Uterus (tissue), 4 donors: ENCODE results near the gene SLC44A3. TPM values are rescaled to one million over a fixed set of nuclear protein-coding genes. Genes with fewer than 3 reads are reported as not detected.
A peak's percentile ranks its signal among the peaks of the same experiment; 100 is the strongest.

Experiments
- DNase-seq, 2 donors: peaks; one replicate each; pipeline ENCODE4 v3.0.0-alpha.2; 2019 to 2020
- H3K27ac ChIP-seq, 2 donors: fragments of 200-600 bp; sonication (generic); 1 replicate in 1 of 2; 2 replicates in 1 of 2; pipeline ENCODE4 v1.5.1; 2016 to 2018
- H3K27me3 ChIP-seq, 2 donors: fragments of 200-600 bp; sonication (generic); one replicate each; pipeline ENCODE4 v1.5.1; 2018 to 2019; ENCODE audit warnings: control low read depth in 1 of 2
- H3K36me3 ChIP-seq, 2 donors: fragments of 200-600 bp; sonication (generic); one replicate each; pipeline ENCODE4 v1.5.1; 2019; ENCODE audit warnings: control low read depth in 1 of 2
- H3K4me1 ChIP-seq, 2 donors: fragments of 200-600 bp; sonication (generic); one replicate each; pipeline ENCODE4 v1.5.1; 2018 to 2019; ENCODE audit warnings: control low read depth in 1 of 2
- H3K4me3 ChIP-seq, 2 donors: fragments of 200-600 bp; sonication (generic); 1 replicate in 1 of 2; 2 replicates in 1 of 2; pipeline ENCODE4 v1.5.1; 2018 to 2019; ENCODE audit warnings: mild to moderate bottlenecking in 1 of 2
- H3K9me3 ChIP-seq, 2 donors: fragments of 200-600 bp; sonication (generic); one replicate each; pipeline ENCODE4 v1.5.1; 2019; ENCODE audit warnings: control low read depth in 1 of 2
- POLR2A ChIP-seq, 2 donors: fragments of 450-650 bp; IDR thresholded peaks; one replicate each; pipeline ENCODE4 v1.6.1; 2016; ENCODE audit warnings: antibody characterized with exemption in 2 of 2, mild to moderate bottlenecking in 1 of 2, moderate library complexity in 1 of 2
- intact Hi-C: fragments of 100-400 bp; cut with DNase I; formaldehyde crosslinking; loops from one replicate; pipeline ENCODE4 v1.15.1; 2023; ENCODE audit warnings: low total_unique reads
- total RNA-seq, 4 donors: library from RNA; depleted of rRNA in 3 of 4; stranded (reverse); fragments of >200 nt in 3 of 4; gene quantifications; one replicate each; pipeline versions ENCODE4 v1.1.0 to v1.2.4, GENCODE V29; 2014 to 2023
- TF ChIP-seq, protein P1 (sequence below), 4 experiments: fragments of 200-600 bp in 2 of 4; fragments of 450-650 bp in 2 of 4; sonication (generic) in 2 of 4; IDR thresholded peaks; one replicate each; pipeline ENCODE4 v1.5.1; 2016 to 2019; ENCODE audit warnings: antibody characterized with exemption in 4 of 4, mild to moderate bottlenecking in 2 of 4, moderate library complexity in 1 of 4
- donor health status: DM: yes; HTN: yes; CAD: no.

Gene SLC44A3
- total RNA-seq, 4 donors from 2014 or later: 1.3 to 10.3 (median 4.8) TPM

DNA sequence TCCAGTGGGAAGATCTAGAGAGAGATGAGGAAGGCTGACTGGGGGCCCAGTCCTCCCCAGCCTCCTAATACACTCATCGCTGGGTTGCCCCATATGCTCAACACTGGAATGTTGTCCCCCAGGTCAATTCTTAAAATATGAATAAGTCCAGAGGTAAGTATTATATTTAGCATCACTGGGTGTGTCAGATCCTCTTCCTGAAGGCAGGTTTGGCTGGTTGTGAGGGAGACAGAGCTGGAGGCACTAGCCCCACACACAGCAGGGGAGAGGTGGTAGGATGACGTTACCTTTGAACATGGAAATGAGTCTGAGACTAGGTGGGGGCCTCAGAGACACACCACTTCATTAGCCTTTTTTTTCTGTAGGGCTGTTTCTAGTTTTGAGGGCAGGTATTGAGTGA is 42.6 kb downstream of the SLC44A3 start:
- H3K4me3 ChIP-seq: no peak overlapping the region
- intact Hi-C loops: no loop called here
- H3K36me3 ChIP-seq: no peaks in the 10 kb centered on the region
- peak overlapping the region; percentile 89 to 92 for H3K27ac ChIP-seq
- H3K9me3 ChIP-seq: no peaks in the 10 kb centered on the region
- H3K27me3 ChIP-seq: no peaks in the 10 kb centered on the region
- TF ChIP-seq, protein P1, sequence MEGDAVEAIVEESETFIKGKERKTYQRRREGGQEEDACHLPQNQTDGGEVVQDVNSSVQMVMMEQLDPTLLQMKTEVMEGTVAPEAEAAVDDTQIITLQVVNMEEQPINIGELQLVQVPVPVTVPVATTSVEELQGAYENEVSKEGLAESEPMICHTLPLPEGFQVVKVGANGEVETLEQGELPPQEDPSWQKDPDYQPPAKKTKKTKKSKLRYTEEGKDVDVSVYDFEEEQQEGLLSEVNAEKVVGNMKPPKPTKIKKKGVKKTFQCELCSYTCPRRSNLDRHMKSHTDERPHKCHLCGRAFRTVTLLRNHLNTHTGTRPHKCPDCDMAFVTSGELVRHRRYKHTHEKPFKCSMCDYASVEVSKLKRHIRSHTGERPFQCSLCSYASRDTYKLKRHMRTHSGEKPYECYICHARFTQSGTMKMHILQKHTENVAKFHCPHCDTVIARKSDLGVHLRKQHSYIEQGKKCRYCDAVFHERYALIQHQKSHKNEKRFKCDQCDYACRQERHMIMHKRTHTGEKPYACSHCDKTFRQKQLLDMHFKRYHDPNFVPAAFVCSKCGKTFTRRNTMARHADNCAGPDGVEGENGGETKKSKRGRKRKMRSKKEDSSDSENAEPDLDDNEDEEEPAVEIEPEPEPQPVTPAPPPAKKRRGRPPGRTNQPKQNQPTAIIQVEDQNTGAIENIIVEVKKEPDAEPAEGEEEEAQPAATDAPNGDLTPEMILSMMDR (IDR thresholded peaks at IDR 0.05): no peak
- TF ChIP-seq POLR2A (IDR thresholded peaks at IDR 0.05): no peak
- DNase-seq: no peak
- peaks cover 13 to 15% of the 10 kb centered on the region in 2 donors for H3K4me1 ChIP-seq

DNA sequence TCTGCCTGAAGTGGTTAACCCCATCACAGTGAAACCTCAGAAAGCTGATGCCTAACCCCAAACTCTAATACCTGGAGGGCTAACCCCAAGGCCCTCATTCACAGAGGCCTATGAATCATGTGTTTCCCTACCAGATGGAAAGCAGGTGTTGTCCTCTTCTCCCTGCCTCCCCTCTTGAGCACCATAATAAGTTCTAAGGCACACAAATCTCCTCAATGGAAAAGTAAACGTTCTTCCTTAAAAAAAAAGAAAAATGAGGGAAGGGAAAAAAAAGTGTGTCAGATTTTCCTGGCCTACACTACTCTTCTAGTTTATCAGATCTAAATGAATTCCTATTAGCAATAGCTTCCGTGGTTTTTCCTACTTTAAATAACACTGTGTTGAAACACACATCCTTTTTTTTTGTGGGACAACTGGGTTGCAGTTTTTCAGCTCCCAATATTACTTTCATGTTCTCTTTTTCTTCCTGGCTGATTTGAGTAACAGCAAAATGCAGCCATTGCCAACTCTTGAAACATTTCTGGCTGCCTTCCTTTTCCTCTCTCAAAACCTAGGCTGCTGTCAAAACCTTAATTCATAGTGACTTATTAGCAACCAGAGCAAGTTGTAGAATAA is 43.2 kb downstream of the SLC44A3 start:
- DNase-seq: peak; percentile 51 to 68
- Histone ChIP-seq H3K9me3 (no peaks in the 10 kb centered on the region), H3K27ac (peak overlapping the region; percentile 89 to 92), H3K36me3 (no peaks in the 10 kb centered on the region), H3K4me3 (peak overlapping the region in 1 of 2 donors; percentile 20), H3K4me1 (peaks cover 13 to 15% of the 10 kb centered on the region in 2 donors), H3K27me3 (no peaks in the 10 kb centered on the region)
- intact Hi-C loops: no loop called here
- TF ChIP-seq, protein P1 (IDR thresholded peaks at IDR 0.05): no peak
- TF ChIP-seq POLR2A (IDR thresholded peaks at IDR 0.05): no peak

DNA sequence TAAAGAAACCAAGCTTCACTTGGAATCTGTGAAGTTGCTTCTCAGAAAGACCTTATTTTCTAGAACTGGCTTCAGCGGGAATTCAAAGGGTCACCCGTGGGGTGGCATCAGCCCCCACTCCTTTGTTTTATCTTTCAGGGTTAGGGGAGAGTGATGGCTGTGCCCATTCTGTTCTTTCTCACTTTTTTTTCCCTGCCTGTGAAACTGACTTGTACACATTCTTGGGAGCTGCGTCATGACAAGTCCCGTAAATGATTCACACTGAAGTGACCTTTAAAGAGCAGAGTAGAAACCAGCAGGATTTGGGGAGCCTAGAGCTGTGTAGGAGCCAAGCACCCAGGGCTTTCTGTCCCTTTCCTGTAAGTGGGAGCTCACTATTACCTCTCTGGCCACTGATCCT is 43.8 kb downstream of the SLC44A3 start:
- DNase-seq: peak; percentile 63 to 82
- Histone ChIP-seq H3K36me3 (no peaks in the 10 kb centered on the region), H3K4me1 (peaks cover 13 to 15% of the 10 kb centered on the region in 2 donors), H3K27me3 (no peaks in the 10 kb centered on the region), H3K9me3 (no peaks in the 10 kb centered on the region), H3K4me3 (peak overlapping the region in 1 of 2 donors; percentile 20), H3K27ac (peak overlapping the region; percentile 89 to 92)
- TF ChIP-seq, protein P1 (IDR thresholded peaks at IDR 0.05): no peak
- TF ChIP-seq POLR2A (IDR thresholded peaks at IDR 0.05): no peak
- intact Hi-C loops: no loop called here

DNA sequence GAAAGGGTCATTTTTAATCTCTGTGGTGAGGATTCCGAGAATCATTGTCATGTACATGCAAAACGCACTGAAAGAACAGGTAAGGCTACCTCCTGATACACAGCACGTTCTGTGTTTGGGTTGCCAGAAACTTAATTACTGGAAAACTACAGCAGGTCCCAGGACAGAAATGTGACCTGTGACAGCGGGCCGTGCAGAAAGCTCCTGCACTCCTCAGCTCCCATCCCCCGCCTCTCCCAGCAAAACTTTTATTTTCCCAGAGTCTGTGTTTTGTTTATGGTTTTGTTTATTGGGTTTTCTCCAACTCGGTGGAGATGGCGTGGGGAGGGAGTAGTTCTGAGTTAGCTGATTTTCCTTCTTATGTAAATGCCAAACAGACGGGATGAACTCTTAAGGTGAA is 44.7 kb downstream of the SLC44A3 start:
- peaks cover 13% of the 10 kb centered on the region in 2 donors for H3K4me1 ChIP-seq
- H3K27me3 ChIP-seq: no peaks in the 10 kb centered on the region
- H3K4me3 ChIP-seq: peak overlapping the region in 1 of 2 donors; percentile 20
- peak overlapping the region; percentile 89 to 92 for H3K27ac ChIP-seq
- no peaks in the 10 kb centered on the region for H3K9me3 ChIP-seq
- H3K36me3 ChIP-seq: no peaks in the 10 kb centered on the region
- intact Hi-C loops: no loop called here
- DNase-seq: peak in 1 of 2 donors; percentile 54
- TF ChIP-seq, protein P1 (IDR thresholded peaks at IDR 0.05): no peak
- TF ChIP-seq POLR2A (IDR thresholded peaks at IDR 0.05): no peak

DNA sequence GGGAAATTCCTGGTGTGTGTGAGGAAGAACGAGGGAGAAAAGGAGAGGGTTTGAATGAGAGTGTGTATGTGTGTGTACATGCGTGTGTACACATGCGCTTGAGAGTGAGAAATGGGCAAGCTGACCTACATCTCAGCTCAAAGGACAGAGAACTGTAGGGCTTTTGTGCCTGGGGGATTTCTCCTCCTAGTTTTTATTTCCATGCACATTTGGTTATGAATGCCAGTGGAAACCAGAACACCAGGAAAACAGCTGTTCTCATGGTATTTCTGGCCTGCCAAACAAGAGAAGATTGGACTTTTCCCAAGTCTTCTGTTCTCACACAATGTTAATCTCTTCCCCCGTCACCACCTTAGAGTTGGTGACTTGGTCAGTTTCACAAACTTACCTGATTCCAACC is 45.2 kb downstream of the SLC44A3 start:
- no peak overlapping the region for H3K4me3 ChIP-seq
- peak overlapping the region; percentile 89 to 92 for H3K27ac ChIP-seq
- no peaks in the 10 kb centered on the region for H3K9me3 ChIP-seq
- DNase-seq: no peak
- TF ChIP-seq, protein P1 (IDR thresholded peaks at IDR 0.05): no peak
- no peak for TF ChIP-seq POLR2A (IDR thresholded peaks at IDR 0.05)
- no peaks in the 10 kb centered on the region for H3K27me3 ChIP-seq
- H3K4me1 ChIP-seq: peaks cover 8 to 13% of the 10 kb centered on the region in 2 donors
- no peaks in the 10 kb centered on the region for H3K36me3 ChIP-seq
- intact Hi-C loops: no loop called here
